ENCODE measurements around the gene ANKRD42. TPM values are rescaled to one million over a fixed set of nuclear protein-coding genes. Genes with fewer than 3 reads are reported as not detected.

The ANKRD42 gene
- total and polyA plus RNA-seq, 9 of the 15 experiments (the other 6 are each of a cell fraction or from before 2014, with no cell fraction given) = 2.8 to 9.1 (median 6.1) TPM

GRCh38 chr11:83249445-83249844 is 55.9 kb downstream of the ANKRD42 start:
- Histone ChIP-seq H4K20me1 (replicated peaks; ENCODE audit: control insufficient read depth, insufficient read depth, low read length) (no peaks in the 10 kb centered on the region), H2AFZ (ENCODE audit: low read depth, low read length) (no peak overlapping the region), H3K9ac (ENCODE audit: insufficient read depth in 1 of 2, low read depth in 2 of 2, low read length in 2 of 2) (no peak overlapping the region), H3K9me1 (ENCODE audit: control insufficient read depth, insufficient read depth, low read length) (no peaks in the 10 kb centered on the region), H3K4me1 (replicated peaks in 1 of 2; ENCODE audit: control insufficient read depth in 2 of 2, insufficient read depth in 2 of 2, low read length in 2 of 2) (no peaks in the 10 kb centered on the region), H3K36me3 (ENCODE audit: control insufficient read depth, insufficient read depth, low read length) (no peaks in the 10 kb centered on the region), H3K9me3 (replicated peaks; ENCODE audit: control insufficient read depth, insufficient read depth, low read depth, low read length) (no peaks in the 10 kb centered on the region), H3K27ac (ENCODE audit: extremely low read depth, low read depth, low read length) (no peak overlapping the region), H3K79me2 (ENCODE audit: control insufficient read depth, insufficient read depth, low read length) (no peaks in the 10 kb centered on the region), H3K4me3 (no peak overlapping the region), H3K4me2 (ENCODE audit: insufficient read depth, low read length) (no peak overlapping the region), H3K27me3 (ENCODE audit: control insufficient read depth in 2 of 2, insufficient read depth in 2 of 2, low read length in 2 of 2) (no peaks in the 10 kb centered on the region)
- TF ChIP-seq ZNF165 (CRISPR knock-in tag; IDR thresholded peaks at IDR 0.05; ENCODE audit: borderline replicate concordance) (no peak), ZNF740 (CRISPR knock-in tag; IDR thresholded peaks at IDR 0.05) (no peak), ZNF740 (tag; IDR thresholded peaks at IDR 0.05) (no peak), ZNF76 (CRISPR knock-in tag; IDR thresholded peaks at IDR 0.05; ENCODE audit: borderline replicate concordance) (no peak), HBP1 (CRISPR knock-in tag; IDR thresholded peaks at IDR 0.05) (no peak), KLF6 (CRISPR knock-in tag; IDR thresholded peaks at IDR 0.05; ENCODE audit: borderline replicate concordance) (no peak), MXI1 (IDR thresholded peaks at IDR 0.05; ENCODE audit: low read depth, low read length) (no peak), ZNF316 (IDR thresholded peaks at IDR 0.05) (no peak), HDAC1 (IDR thresholded peaks at IDR 0.05) (no peak), ELF1 (tag; IDR thresholded peaks at IDR 0.05) (no peak), ZNF707 (CRISPR knock-in tag; conservative IDR thresholded peaks at IDR 0.05) (no peak), ZFP91 (CRISPR knock-in tag; IDR thresholded peaks at IDR 0.05) (no peak)
- TF ChIP-seq, protein P1, sequence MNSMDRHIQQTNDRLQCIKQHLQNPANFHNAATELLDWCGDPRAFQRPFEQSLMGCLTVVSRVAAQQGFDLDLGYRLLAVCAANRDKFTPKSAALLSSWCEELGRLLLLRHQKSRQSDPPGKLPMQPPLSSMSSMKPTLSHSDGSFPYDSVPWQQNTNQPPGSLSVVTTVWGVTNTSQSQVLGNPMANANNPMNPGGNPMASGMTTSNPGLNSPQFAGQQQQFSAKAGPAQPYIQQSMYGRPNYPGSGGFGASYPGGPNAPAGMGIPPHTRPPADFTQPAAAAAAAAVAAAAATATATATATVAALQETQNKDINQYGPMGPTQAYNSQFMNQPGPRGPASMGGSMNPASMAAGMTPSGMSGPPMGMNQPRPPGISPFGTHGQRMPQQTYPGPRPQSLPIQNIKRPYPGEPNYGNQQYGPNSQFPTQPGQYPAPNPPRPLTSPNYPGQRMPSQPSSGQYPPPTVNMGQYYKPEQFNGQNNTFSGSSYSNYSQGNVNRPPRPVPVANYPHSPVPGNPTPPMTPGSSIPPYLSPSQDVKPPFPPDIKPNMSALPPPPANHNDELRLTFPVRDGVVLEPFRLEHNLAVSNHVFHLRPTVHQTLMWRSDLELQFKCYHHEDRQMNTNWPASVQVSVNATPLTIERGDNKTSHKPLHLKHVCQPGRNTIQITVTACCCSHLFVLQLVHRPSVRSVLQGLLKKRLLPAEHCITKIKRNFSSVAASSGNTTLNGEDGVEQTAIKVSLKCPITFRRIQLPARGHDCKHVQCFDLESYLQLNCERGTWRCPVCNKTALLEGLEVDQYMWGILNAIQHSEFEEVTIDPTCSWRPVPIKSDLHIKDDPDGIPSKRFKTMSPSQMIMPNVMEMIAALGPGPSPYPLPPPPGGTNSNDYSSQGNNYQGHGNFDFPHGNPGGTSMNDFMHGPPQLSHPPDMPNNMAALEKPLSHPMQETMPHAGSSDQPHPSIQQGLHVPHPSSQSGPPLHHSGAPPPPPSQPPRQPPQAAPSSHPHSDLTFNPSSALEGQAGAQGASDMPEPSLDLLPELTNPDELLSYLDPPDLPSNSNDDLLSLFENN (IDR thresholded peaks at IDR 0.05; ENCODE audit: low read depth in 2 of 2, low read length in 2 of 2) = no peak
- DNase-seq (ENCODE audit: extremely low read depth in 1 of 4, low spot score in 3 of 4) = no peak
- no peak for FAIRE-seq
- CTCF ChIA-PET (ENCODE audit: low intra/inter-chr PET ratio) = interaction anchor here (0.6 to 2.1 kb wide), 6 partner anchors 8 to 386 kb away, joined by 3 to 19 read pairs (median 6); no protein-coding TSS in a partner anchor
- in situ Hi-C loops (cut with MboI) (loop anchor here (25.0 kb wide), 1 partner anchor 337 kb away; the partner anchor contains the start of genes DDIAS and PRCP), intact Hi-C loops (cut with micrococcal nuclease) (loop anchor here (5.0 kb wide), 1 partner anchor 57 kb away; the partner anchor contains the start of gene ANKRD42)
- POLR2A ChIA-PET = interaction anchor here (0.9 to 1.2 kb wide), 2 partner anchors 14 to 29 kb away, joined by 3 read pairs; no protein-coding TSS in a partner anchor
- ATAC-seq = no peak
- 91% methylated on average over 1 of the region's 1 CpG for WGBS (ENCODE audit: insufficient coverage, low coverage, missing lambda C conversion rate)
- BruUV-seq (replicated peaks) = no TSS peak
